Fibroblast of gingiva (primary cell): ENCODE data around the gene CD3G.

Experiments
- DNase-seq: peaks from one replicate; pipeline ENCODE4 v3.0.0-alpha.2; 2011; ENCODE audit warnings: low read depth

CD3G gene

DNA sequence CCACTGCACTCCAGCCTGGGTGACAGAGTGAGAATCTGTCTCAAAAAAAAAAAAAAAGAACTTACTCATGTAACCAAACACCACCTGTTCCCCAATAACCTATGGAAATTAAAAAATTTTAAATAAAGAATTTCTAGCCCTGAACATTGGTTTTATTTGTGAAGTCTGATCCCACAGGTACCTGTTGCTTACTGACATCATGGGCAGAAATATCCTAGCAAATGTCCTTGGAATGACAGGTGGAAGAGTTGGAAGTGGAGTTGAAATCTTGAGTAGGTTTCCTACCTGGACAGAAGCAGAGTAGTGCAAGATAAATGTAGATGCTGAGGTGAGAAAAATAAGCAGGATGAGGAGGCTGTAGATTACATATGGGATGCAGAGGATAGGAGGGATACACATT is 18.9 kb upstream of the CD3G start:
- DNase-seq, result no peak

DNA sequence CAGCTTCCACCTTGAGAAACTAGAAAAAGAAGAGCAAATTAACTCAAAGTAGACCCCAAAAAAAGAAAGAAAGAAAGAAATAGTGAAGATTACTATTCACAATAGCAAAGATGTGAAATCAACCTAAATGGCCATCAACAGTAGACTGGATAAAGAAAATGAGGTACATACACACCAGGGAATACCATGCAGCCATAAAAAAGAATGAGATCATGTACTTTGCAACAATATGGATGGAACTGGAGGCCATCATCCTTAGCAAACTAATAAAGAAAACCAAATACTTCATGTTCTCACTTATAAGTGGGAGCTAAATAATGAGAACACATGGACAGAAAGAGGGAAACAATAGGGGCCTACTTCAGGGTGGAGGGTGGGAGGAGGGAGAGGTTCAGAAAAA is 15.4 kb upstream of the CD3G start:
- DNase-seq, result no peak

DNA sequence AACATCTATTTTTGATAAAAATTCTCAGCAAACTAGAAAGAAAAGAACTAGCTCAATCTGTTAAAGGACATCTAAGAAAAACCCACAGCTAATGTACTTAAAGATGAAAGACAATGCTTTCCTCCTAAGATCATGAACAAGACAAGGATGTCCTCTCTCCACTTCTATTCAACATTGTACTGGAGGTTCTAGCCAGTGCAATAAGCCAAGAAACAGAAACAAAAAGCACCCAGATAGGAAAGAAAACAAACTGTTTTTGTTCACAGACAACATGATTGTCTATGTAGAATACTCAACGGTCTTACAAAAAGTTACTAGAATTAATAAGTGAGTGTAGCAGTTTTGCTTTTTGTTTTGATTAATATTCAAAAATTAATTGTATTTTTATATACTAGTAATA is 9.4 kb upstream of the CD3G start:
- no peak for DNase-seq

DNA sequence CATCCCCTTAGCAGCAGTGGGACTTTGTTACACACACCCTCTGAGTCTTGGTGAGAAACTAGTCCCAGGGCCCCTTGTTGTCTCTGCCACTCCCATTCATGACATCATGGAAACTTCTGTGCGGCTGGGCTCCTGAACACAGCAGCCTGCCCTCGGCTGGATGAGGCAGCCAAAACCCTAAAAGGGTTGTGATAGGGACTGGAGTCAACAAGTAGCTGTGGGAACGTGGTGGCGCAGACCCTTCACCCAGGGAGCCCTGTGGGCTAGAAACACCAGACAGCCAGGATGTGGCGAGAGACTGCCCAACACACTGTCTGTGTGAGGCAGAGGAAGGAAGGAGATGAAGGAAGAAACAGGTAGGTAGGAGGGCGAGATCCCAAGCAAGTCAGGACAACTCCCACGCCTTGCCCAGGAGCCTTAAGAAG is 5.5 kb upstream of the CD3G start:
- DNase-seq, result no peak

DNA sequence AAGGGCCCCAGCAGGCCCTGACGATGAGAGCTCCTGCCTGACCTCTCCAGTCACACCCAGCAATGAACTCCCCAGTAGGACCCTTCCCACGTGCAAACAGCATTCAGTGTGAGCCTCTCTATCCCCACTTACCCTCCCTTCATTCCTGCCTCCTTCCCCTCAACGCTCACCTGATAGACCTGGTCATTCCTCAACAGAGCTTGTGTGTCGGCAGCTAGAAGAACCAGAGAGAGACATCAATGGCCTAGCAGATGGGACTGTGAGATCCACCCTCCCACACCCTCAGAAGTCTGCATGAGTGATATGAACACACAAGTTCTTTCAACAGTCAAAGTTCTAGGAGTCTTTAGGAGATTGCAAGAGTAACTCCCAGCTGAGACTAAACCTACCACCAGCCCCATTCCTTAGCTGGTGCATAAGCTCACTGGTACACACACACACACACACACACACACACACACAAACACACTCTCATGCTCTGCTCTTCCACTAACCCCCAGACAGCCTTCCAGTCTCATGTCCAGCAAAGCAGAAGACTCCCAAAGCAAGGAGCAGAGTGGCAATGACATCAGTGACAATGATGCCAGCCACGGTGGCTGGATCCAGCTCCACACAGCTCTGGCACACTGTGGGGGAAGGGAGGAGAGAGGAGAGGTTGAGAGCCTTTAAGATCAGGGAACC is 4.7 kb upstream of the CD3G start:
- no peak for DNase-seq

DNA sequence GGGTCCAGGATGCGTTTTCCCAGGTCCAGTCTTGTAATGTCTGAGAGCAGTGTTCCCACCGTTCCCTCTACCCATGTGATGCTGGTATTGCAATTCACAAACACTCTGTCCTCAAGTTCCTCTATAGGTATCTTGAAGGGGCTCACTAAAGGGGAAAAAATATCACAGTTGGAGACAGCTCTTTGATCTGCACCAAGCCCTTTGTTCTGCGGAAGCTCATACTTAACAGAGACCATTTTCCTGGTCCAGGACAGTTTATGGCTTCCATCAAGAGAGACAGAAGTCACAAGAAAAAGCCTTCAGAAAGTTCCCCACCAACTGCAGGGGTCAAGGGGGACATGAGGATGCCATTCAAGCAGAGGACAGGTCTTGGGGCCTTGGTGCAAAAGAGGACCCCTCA is 3.7 kb upstream of the CD3G start:
- DNase-seq, result no peak

DNA sequence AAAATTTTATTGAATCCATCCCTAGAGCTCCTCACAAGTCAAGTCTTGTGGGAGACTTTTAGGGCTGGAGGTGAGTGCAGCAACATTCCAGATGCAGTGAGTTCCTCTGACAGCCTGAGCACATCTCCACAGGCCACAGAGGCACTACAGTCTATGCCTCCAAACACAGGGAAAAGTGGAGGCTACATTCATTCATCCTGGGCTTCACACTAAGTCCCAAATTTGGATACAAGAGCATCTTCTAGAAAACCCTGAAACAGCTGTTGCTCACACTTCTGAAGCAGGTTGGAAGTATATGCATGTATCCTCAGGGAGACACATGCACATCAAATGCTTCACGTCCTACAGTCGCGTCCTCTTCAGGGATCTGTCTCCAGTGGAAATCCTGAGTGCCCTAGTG is 2.9 kb upstream of the CD3G start:
- no peak for DNase-seq

DNA sequence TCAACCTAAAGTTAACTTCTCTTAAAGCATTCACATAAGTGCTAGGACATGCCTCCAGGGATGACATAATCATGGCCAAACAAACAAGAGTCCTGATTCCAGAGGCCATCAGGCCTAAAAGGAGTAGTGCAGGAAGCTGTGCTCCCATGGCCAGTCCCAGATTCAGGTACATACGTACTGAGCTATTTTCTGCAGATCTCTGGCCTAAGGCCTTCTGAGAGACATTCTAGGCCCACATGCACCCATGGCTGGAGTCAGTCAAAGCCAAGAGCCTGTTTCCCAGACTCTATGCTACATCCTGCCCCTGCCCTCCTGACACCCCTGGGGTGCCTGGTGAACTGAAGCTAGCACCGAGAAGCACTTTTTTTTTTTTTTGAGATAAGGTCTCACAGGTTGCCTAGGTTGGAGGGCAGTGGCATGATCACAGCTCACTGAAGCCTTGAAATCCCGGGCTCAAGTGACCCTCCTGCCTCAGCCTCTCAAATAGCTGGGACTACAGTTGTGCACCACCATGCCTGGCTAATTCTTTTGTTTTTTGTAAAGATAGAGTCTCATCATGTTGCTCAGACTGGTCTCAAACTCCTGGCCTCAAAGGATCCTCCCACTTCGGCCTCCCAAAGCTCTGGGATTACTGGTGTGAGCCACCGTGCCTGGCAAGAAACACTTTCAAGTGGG is 2.2 kb upstream of the CD3G start:
- DNase-seq, result no peak

DNA sequence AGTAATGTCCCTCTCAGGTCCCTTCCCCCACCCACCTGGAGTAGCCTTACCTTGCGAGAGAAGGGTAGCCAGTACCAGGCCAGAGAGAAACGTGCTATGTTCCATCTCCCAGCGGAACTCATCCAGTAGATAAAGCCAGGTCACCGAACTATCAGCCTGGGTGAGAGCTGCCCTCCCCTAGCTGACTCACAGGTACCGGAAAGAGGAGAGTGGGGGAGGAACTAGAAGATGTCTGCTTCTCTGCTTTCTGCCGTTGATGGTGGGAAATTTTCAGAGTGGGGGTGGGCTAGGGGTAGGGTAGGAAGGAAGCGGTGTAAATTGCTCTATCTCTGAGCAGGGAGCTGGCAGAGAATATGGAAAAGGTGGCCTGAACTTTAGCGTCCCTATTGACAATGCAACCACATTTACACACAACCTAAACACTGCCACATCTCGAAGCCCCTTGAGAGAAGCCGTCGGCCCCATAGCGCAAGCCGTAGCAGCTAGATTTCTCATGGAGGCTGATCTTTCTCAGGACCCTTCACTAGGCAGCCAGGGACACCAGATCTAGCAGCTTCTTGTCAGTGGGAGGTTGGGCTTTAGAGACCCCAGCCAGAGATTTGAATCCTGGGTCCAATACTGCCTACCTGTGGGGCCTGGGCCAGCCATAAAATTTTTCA is 1.5 kb upstream of the CD3G start, which contains the start of gene CD3D:
Gene CD3D, minus strand, starts transcription at position 203 of the 659 bp plus-strand sequence. Its CDS starts 98 bp downstream, at position 105.
- no peak for DNase-seq

DNA sequence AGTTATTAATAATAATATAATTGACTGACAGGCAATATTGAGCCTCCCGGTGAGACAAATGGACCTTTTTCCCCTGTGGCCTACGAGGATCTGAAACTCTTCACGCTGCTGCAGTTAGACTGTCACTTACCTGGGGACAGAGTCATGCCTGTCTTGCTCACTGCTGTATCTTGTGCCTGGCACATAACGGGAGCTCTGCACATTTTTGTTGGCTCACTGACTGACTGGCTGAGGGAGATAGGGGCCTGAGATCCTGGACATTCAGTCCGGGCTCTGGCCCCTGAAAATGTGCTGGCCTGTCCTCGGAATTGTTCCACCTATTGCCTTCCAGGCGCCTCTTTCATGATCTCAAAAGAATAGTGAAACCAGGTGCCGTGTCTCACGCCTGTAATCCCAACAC is 896 bp upstream of the CD3G start:
- no peak for DNase-seq

DNA sequence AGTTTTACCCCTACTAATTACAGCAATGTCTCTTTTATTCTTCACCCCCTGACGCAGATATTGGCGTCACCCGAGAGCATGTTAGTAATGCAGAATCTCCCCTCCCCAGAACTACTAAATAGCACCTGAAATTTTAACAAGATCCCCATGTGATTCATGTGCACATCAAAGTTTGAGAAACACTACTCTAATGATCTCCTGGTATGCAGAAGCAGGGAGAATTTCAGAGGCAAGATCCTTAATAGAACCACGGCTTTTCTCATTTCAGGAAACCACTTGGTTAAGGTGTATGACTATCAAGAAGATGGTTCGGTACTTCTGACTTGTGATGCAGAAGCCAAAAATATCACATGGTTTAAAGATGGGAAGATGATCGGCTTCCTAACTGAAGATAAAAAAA is 5.3 kb downstream of the CD3G start:
- DNase-seq, result no peak

DNA sequence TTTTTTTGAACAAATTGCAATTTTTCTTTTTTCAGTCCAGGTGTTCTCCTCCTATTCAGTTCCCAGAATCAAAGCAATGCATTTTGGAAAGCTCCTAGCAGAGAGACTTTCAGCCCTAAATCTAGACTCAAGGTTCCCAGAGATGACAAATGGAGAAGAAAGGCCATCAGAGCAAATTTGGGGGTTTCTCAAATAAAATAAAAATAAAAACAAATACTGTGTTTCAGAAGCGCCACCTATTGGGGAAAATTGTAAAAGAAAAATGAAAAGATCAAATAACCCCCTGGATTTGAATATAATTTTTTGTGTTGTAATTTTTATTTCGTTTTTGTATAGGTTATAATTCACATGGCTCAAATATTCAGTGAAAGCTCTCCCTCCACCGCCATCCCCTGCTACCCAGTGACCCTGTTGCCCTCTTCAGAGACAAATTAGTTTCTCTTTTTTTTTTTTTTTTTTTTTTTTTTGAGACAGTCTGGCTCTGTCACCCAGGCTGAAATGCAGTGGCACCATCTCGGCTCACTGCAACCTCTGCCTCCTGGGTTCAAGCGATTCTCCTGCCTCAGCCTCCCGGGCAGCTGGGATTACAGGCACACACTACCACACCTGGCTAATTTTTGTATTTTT is 9.1 kb downstream of the CD3G start:
- no peak for DNase-seq

DNA sequence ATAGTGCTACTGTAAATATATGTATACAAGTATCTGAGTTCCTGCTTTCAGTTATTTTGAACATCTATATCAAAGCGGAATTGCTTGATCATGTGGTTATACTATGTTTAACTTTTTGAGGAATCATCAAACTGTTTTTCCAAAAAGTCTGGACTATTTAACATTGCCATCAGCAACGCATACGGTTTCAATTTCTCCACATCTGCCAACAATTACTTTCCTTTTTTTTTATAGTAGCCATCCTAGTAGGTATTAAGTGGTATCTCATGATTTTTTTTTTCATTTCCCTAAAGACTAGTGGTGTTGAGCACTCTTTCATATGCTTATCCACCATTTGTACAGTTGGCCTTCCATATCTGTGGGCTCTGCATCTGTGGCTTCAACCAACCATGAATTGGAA is 13.9 kb downstream of the CD3G start:
- peak; percentile 51 for DNase-seq

DNA sequence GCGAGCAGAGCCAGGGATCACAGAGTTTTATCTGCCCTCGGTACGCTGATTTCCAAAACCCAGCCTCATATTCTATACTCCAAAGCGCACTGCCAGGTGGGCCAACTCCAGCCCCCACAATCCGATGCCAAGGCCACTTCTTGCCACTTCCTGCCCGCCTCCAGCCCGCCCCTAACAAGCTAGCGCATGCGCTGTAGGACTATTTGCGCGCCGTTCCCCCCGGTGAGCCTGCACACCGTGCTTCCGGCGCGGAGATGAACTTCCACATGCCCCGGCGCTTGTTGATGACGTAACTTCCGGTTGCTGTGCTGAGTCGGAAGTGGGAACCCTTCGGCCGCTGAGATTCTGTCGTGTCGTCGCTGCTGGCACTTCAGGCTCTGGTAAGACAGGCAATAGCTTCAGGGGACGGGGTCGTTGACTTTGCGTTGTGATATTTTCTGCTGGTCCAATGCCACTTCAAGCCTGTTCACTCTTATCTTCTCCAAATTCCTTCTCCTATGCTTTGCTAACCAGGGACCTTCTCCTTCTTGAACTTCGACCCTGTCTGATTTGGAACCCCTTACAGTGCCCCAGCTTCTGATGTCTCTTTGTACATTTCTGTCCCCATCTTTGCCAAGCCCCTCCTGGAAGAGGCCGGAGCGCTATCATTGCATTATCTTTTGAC is 15.3 kb downstream of the CD3G start, which contains the start of gene UBE4A:
Gene UBE4A, plus strand, starts transcription at position 306 of the 664 bp plus-strand sequence. CDS start 5,481 bp downstream, outside the sequence.
- peak; percentile 92 for DNase-seq

DNA sequence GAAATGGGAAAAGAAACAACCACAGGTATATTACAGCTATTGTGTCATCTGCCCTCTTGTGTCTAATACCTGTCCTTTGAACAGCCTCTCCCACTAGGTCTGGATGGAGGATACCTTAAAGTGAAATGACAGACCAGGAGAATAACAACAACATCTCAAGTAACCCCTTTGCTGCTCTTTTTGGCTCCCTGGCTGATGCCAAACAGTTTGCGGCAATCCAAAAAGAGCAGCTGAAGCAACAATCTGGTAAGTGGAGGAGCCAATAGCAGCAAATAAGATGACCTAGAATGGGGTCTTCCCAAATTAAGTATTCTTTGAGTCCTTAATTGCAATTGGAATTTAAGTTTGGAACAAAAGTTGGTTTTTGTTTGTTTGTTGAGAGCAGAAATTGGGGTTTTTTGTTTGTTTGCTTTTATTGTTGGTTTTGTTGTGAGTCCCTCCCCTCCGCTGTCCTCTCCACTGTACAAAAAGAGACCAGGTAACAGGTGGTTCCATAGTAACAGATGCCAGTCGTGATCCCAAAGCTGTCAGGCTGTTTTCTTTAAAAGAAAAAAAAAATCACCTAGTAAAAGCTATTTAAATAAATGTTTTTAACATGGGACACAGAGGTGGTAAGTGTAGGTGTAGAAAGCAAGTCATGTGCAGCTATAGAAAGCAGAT is 20.9 kb downstream of the CD3G start:
- no peak for DNase-seq

DNA sequence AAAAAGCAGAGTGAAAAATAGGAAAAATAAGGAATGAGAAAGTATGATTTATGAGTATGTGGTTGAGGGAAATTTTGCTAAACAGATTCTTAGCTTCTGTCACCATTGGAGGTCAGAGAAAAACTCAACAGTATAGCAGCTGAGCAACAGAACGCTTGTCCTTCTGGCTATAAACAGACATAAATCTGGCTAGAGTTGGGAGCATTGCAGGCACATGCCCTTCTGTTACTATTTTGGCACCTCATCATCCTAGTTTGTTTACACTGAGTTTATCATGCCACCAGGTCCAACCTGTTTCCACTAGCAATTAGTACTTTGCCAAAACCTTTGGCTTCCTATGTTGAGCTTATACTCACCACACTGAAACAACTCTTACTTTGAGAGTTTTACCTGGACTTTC is 22.1 kb downstream of the CD3G start:
- DNase-seq, result no peak

DNA sequence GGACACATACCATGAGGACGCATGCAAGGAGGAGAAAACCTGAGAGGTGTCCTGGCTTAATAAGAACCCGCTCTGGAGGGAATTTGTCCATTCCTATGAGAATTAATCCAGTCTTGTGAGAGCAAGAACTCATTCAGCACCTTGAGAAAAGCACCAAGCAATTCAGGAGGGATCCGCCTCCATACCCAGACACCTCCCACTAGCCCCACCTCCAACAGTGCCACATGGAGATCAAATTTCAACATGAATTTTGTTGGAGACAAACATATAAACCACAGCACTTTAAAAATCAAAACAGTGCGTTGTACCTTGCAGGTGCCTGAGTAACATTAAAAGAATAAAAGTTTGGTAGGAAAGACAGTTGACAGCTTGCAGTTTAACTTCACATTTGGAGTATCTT is 26.6 kb downstream of the CD3G start:
- DNase-seq, result no peak

DNA sequence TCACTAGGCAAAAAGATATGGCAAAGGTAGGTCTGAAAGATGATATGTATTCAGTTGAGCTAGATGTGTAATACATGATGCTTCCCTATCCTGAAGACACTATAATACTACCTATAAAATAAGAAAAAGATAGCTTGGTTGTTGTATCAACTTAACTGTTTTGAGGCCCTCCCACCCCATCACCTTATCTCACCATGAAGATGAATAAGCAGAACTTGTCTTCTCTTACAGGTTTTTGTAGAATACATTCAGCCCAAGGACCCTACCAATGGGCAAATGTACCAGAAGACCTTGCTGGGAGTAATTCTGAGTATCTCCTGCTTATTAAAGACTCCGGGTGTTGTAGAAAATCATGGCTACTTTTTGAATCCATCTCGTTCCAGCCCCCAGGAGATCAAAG is 29.1 kb downstream of the CD3G start:
- no peak for DNase-seq

DNA sequence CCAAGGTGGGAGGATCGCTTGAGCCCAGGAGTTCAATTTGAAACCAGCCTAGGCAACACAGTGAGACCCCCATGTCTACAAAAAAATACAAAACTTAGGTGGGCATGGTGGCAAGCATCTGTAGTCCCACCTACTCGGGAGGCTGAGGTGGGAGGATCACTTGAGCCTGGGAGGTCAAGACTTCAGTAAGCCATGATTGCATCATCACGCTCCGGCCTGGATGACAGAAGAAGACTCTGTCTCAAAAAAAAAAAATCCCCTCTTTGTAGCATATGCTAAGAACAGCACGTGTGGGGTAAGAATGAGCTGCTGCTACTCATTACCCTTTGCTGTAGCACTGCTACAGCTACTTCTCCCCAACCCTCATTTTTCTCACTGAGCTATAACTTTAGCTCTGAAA is 29.7 kb downstream of the CD3G start:
- no peak for DNase-seq

DNA sequence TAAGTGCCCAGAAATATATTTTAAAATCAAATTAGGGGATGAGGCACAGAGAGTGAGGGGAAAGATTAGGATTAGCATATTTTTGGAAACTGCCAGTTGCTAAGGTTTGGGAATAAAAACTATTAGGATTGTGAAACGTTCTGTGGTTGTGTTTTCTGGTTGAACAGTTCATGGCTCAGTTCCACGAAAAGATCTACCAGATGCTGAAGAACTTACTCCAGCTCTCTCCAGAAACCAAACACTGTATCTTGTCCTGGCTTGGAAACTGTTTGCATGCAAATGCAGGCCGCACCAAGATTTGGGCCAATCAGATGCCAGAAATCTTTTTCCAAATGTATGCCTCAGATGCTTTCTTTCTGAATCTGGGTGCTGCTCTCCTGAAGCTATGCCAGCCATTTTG is 30.6 kb downstream of the CD3G start:
- peak; percentile 91 for DNase-seq

DNA sequence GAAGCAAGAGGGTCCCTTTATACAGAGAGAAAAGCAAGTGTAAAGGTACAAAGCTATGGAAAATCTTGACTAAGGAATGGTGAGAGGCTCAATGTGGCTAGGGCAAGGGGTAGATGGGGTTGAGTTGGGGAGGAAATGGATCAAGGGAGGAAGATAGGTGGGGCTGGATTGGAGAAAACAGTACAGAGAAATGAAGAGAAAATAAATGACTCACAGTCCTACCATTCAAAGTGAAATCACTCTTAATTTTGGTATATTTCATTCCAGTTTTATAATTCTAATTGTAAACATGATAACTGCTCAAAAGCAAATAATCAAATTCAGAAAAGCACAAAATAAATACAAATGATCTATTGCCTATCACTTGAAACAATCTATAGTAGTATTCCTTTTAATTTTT is 31.8 kb downstream of the CD3G start:
- DNase-seq, result no peak

DNA sequence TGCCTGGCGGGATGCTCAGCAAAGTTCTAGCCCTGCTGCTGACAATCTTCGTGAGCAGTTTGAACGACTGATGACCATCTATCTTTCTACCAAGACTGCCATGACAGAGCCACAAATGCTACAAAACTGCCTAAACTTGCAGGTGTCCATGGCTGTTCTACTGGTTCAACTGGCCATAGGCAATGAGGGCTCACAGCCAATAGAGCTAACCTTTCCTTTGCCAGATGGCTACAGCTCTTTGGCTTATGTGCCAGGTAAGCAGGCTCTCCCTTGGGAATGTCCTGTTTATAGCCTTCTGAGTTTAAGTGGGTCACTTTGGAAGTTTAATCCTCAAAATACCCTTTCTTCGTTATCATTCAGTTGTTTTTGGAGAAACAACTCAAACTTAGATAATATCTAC is 35.4 kb downstream of the CD3G start:
- no peak for DNase-seq
